Occipital lobe (tissue), 2 donors: ENCODE data around the gene RASGRP2. TPM values are rescaled to one million over a fixed set of nuclear protein-coding genes. Genes with fewer than 3 reads are reported as not detected.
A peak's percentile ranks its signal among the peaks of the same experiment; 100 is the strongest.

ENCODE experiments used
- DNase-seq: peaks from one replicate; lab custom pipeline; 2025; lab: John Stamatoyannopoulos, UW
- total RNA-seq: library from RNA; depleted of rRNA; stranded (reverse); fragments of >200 nt; gene quantifications from one replicate; pipeline ENCODE4 v1.2.3, GENCODE V29; 2014

The RASGRP2 gene
- total RNA-seq, 1 donor from 2014 or later: 36.7 TPM

DNA sequence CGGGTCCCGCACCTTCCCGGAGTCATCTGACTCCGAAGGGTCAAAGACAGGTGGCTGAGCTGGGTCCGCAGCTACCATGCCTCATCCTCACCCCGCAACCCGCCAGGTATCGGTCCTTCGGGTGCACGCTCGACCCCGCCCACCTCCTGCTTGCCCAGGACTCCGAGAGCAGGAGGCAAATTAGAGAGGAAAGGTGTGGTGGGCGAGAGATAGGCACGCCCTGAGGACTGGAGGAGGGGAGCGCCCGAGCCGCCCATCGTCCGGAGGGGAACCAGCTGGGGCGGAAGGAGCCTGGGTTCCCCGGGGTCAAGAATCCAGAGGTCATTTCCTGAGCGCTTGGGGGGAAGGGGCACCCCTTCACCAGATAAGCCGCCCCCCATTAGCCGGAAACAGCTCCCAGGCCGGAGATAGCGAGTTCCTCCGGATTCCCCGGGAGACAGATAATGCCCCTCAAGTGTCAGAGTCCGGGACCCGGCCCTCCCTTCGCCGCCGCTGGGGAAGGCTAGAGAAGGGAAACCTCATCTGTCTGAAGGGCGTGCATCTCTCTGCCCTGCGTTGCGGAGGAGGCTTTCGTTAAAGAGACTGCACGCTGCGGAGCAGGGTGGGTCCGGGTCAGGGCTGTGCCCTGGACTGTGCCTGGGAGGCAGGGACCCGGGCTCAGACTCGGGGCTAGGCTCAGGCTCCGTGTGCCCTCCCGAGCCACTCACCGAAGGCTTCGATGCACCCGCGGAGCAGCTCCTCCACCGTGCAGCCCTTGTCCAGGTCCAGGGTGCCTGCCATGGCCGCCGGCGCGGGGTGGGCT, 1.7 kb downstream of the RASGRP2 start:
- no peak for DNase-seq

GRCh38 chr11:64741375-64742086, 2.4 kb downstream of the RASGRP2 start:
- DNase-seq: no peak

- no peak for DNase-seq
These were observed 4.1 kb downstream of the RASGRP2 start for GRCh38 chr11:64739871-64740270.

DNA sequence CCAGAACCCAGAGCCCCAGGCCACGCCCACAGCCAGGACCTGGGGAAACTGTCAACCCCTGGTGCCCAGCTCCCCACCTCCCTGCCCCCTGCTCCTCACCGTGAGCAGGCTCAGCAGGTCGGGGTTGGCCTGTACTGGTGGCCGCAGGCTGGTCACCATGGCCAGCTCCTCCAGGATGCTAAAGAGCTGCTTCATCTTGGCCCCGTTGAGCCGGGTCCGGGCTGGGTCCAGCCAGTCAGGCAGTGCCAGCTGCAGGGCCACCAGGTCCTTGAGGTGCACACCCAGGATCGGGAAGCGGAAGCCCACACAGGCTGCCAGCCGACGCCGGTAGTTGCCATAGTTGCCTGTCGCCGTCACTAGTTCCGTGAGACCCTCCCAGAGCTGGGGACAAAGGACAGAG, 7.3 kb downstream of the RASGRP2 start:
- DNase-seq: no peak

GRCh38 chr11:64735725-64736259, 8.2 kb downstream of the RASGRP2 start:
- no peak for DNase-seq

- no peak for DNase-seq
These were observed 8.9 kb downstream of the RASGRP2 start for GRCh38 chr11:64734811-64735724.

GRCh38 chr11:64731601-64732000, 12.3 kb downstream of the RASGRP2 start:
- no peak for DNase-seq

DNA sequence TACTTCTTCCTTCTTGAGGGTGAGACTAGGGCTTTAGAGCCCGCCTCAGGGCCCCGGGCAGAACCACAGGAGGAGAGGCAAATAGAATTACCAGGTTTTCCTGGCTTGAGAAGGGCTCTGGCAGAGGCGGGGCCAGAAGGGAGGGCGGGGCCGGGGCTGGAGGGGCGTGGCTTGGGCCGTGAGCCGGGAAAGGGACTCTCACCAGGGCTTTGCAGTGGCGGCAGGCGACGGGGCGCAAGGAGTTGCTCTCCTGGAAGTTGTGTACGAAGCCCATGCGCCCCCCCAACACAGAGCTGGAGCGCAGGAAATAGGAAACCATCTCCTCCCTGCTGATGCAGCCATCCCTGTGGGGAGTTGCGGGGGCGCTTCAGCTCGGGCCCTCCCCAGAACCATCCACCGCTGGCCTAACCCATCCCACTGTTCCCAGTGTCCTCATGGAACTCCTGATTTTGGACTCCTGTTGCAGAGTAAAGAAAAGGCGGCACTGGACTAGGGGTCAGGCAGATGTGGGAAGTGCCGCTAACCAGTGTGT, 14.0 kb downstream of the RASGRP2 start:
- no peak for DNase-seq

GRCh38 chr11:64728757-64729365, 15.1 kb downstream of the RASGRP2 start:
- DNase-seq: no peak

DNA sequence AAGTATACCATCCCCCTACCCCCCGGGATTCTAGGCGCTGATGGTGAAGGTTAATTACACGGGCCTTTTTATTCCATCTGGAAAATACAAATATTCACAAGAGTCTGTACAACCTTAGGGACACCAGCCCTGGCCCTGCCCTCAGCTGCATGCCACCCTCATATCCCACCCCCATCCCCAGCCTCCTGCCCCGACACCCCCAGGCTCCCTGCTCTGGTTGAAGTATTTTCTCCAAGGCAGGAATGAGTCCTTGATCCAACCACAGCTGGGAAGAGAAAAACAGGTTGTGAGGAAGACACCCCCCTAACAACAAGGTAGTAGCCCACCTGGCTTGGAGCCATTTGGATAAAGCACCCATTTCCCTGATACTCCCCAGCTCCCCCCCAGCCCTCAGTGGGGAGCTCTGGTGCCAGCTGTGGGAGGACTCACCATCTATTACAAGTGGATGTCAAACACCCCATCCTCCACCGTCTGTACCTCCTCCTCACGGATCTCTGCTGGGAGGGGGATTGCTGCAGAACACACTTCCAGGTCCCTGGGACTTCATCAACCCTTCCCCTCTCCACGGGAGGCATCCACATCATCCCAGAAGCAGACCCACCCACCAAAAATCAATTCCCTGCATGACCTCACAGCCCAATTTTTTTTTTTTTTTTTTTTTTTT, 16.9 kb downstream of the RASGRP2 start:
- no peak for DNase-seq

- DNase-seq: no peak
These were observed 17.7 kb downstream of the RASGRP2 start for GRCh38 chr11:64726211-64726641.

GRCh38 chr11:64724863-64725532, 18.9 kb downstream of the RASGRP2 start:
- DNase-seq: no peak

GRCh38 chr11:64723907-64724862, 19.8 kb downstream of the RASGRP2 start:
- DNase-seq: no peak

DNA sequence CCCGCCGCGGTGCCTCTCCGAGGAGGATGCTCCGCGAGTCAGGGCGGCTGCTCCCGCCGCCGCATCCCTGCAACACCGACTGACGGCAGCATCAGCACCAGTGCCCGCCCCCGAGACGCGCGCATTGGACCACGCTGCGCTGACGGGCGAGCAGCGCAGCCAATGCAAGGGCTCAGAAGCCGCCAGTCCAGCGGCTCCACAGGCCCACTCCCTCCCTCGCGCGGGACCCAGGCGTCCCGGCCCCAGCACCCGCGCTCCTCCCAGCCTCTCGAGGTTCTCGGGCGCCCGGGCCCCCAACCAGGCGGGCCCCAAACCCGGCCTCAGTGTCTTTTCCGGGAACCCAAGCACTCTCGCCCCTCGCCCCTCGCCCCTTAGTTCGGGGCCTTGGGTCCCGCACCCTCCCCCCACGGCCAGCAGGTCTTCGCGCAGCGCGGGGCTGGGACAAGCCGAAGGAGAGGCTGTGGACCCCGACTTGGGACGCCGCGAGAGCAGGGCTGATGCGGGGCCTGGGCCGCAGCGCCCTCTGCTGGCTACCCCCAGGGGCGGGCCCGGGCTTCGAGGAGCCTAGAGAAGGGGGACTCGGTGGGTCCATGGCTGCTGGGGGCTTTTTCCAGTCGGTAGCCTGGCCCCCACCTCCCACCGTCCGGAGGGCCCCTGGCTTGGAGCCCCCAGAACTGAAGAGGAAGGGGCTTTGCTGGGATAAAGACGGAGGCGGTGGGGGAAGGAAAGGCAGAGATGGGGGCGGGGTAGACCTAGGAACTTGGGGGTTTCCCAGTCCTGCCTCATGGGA, 20.6 kb downstream of the RASGRP2 start, which contains the start of gene NRXN2:
Gene NRXN2 (minus strand): TSS at position 81 of the 790 bp plus-strand sequence. CDS start 9,498 bp downstream, outside the sequence.
- peak; percentile 93 for DNase-seq

- no peak for DNase-seq
These were observed 21.5 kb downstream of the RASGRP2 start for GRCh38 chr11:64722141-64723065.

GRCh38 chr11:64721359-64721699, 22.6 kb downstream of the RASGRP2 start:
- DNase-seq: no peak
